NB4 (cell line): ENCODE results near the gene GRK2.
A peak's percentile ranks its signal among the peaks of the same experiment; 100 is the strongest.

Source experiments
- DNase-seq: peaks from one replicate; pipeline ENCODE4 v3.0.0; 2010; ENCODE audit warnings: low read depth
- H3K4me3 ChIP-seq: one replicate; pipeline ENCODE4 v1.5.1; 2011; ENCODE audit warnings: mild to moderate bottlenecking, low read depth, low read length, moderate library complexity
- MYC ChIP-seq: IDR thresholded peaks from 2 replicates; pipeline ENCODE4 v1.6.1; 2011; ENCODE audit warnings: low read depth, low read length
- POLR2A ChIP-seq: IDR thresholded peaks from 2 replicates; pipeline ENCODE4 v1.6.1; 2011; ENCODE audit warnings: mild to moderate bottlenecking; ENCODE audit not compliant: insufficient read length; ENCODE audit errors: extremely low read depth
- TF ChIP-seq, protein P1 (sequence below): IDR thresholded peaks from 2 replicates; pipeline ENCODE4 v1.6.1; 2011; ENCODE audit warnings: low read depth, low read length
- TF ChIP-seq, protein P2 (sequence below): IDR thresholded peaks from one replicate; pipeline ENCODE4 v1.5.1; 2012; ENCODE audit warnings: low read depth, low read length

The GRK2 gene

DNA sequence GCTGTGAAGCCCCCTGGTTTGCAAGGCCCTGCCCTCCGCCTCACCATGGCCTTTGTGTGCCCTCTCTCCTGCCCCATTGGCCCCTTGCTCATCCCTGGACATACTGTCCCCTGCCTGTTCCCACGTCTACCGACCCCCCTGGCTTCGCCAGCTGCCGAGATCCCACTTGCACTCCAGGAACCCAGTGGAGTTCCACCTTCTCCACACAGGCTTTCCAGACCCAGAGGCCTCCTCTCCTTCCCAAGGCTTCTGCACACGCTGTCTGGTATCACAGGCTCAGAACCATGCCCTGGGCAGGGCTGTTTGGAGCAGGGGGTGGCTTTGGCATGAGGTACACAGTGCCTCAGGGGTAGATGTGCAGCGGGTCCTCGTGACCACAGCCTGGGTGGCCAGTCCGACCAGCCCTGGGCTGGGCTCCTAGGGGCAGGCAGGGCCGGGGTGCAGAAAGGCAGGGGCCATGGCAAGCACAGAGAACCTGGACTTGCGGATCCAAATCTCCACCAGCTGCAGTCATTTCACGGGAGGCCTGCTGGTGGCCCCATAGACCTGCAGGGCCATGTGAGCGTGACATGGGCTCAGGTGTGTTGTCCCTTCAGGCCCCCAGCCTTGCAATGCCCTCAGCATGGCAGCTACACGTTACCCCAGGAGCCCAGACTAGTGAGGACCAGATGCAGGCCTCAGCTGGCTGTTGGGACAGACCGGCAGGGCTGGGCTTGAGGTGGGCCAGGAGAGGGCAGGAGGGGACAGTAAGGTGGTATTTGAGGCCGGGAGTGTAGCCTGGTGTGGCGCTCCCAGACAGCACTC is 9.5 kb downstream of the GRK2 start:
- TF ChIP-seq, protein P1, sequence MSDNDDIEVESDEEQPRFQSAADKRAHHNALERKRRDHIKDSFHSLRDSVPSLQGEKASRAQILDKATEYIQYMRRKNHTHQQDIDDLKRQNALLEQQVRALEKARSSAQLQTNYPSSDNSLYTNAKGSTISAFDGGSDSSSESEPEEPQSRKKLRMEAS = no peak
- TF ChIP-seq MYC (no peak), POLR2A (no peak)
- TF ChIP-seq, protein P2, sequence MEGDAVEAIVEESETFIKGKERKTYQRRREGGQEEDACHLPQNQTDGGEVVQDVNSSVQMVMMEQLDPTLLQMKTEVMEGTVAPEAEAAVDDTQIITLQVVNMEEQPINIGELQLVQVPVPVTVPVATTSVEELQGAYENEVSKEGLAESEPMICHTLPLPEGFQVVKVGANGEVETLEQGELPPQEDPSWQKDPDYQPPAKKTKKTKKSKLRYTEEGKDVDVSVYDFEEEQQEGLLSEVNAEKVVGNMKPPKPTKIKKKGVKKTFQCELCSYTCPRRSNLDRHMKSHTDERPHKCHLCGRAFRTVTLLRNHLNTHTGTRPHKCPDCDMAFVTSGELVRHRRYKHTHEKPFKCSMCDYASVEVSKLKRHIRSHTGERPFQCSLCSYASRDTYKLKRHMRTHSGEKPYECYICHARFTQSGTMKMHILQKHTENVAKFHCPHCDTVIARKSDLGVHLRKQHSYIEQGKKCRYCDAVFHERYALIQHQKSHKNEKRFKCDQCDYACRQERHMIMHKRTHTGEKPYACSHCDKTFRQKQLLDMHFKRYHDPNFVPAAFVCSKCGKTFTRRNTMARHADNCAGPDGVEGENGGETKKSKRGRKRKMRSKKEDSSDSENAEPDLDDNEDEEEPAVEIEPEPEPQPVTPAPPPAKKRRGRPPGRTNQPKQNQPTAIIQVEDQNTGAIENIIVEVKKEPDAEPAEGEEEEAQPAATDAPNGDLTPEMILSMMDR = no peak
- DNase-seq = peak; percentile 49
- H3K4me3 ChIP-seq = no peak overlapping the region

DNA sequence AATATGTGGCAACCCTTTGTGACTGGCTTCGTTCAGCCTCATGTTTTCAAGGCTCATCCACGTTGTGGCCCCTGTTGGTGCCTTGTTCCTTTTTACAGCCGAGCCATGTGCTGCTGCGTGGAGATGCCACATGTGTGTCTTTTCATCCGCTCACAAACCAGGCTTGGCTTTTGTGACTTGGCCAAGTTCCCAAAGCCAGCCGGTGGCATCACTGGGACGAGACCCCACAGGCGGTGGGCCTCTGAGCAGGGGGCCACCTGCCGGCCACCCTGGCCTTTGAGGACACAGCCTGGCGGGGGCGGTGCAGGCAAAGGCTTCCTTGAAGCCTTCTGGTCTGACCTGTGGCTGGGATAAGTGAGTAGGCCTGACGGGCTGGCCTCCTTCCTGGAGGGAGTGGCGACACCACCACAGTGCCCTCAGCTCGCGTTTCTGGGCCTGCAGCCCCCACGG is 10.5 kb downstream of the GRK2 start:
- TF ChIP-seq MYC (peak; percentile 100), POLR2A (peak; percentile 42)
- TF ChIP-seq, protein P2 = peak; percentile 60
- TF ChIP-seq, protein P1 = peak; percentile 100
- DNase-seq = peak; percentile 98

GRCh38 chr11:67277231-67277961 is 11.1 kb downstream of the GRK2 start:
- H3K4me3 ChIP-seq = peak overlapping the region; percentile 53
- peak; percentile 100 for DNase-seq
- TF ChIP-seq, protein P2 = no peak
- TF ChIP-seq POLR2A = peak; percentile 74
- peak; percentile 85 for TF ChIP-seq MYC
- TF ChIP-seq, protein P1 = peak; percentile 80; the same call in 1 of the 2 replicates

More for the DNA sequence above, 10.5 kb downstream of the GRK2 start:
- peak overlapping the region; percentile 37 for H3K4me3 ChIP-seq

GRCh38 chr11:67278135-67278938 is 12.1 kb downstream of the GRK2 start:
- H3K4me3 ChIP-seq = peak overlapping the region; percentile 53

More at GRCh38 chr11:67278135-67278938, 12.1 kb downstream of the GRK2 start:
- TF ChIP-seq, protein P2 = no peak
- TF ChIP-seq POLR2A (no peak), MYC (no peak)
- TF ChIP-seq, protein P1 = no peak
- no peak for DNase-seq
